Measurements from ENCODE around the gene GAB2.

GAB2 gene

DNA sequence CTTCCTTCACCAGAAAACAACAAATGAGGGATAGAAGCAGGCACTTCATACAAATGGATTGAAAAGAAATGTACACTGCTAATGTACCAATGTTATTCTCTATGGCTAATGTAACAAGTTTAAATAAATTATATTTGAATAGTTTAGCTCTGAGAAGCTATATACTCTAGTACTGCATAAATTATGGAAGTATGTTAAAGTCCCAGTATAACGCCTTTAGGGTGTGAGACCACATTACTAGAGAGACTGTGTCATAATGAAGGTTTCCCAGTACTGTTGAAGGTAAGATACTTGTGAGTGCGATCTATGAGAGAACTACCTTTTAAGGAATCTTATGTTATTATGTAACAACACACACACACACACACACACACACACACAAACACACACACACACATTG, 39.8 kb upstream of the GAB2 start:
- H3K4me1 Mint-ChIP-seq: peaks cover 7% of the 10 kb centered on the region
- no peaks in the 10 kb centered on the region for H3K9me3 Mint-ChIP-seq
- TF ChIP-seq, protein P1, sequence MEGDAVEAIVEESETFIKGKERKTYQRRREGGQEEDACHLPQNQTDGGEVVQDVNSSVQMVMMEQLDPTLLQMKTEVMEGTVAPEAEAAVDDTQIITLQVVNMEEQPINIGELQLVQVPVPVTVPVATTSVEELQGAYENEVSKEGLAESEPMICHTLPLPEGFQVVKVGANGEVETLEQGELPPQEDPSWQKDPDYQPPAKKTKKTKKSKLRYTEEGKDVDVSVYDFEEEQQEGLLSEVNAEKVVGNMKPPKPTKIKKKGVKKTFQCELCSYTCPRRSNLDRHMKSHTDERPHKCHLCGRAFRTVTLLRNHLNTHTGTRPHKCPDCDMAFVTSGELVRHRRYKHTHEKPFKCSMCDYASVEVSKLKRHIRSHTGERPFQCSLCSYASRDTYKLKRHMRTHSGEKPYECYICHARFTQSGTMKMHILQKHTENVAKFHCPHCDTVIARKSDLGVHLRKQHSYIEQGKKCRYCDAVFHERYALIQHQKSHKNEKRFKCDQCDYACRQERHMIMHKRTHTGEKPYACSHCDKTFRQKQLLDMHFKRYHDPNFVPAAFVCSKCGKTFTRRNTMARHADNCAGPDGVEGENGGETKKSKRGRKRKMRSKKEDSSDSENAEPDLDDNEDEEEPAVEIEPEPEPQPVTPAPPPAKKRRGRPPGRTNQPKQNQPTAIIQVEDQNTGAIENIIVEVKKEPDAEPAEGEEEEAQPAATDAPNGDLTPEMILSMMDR (IDR thresholded peaks at IDR 0.05; ENCODE audit: unreplicated experiment in 3 of 3): no peak
- H3K4me3 Mint-ChIP-seq: no peak overlapping the region
- H3K36me3 Mint-ChIP-seq (ENCODE audit: low read depth): peaks cover 72% of the 10 kb centered on the region
- no peak overlapping the region for H3K27ac Mint-ChIP-seq
- H3K27me3 Mint-ChIP-seq (ENCODE audit: low read depth): no peaks in the 10 kb centered on the region

DNA sequence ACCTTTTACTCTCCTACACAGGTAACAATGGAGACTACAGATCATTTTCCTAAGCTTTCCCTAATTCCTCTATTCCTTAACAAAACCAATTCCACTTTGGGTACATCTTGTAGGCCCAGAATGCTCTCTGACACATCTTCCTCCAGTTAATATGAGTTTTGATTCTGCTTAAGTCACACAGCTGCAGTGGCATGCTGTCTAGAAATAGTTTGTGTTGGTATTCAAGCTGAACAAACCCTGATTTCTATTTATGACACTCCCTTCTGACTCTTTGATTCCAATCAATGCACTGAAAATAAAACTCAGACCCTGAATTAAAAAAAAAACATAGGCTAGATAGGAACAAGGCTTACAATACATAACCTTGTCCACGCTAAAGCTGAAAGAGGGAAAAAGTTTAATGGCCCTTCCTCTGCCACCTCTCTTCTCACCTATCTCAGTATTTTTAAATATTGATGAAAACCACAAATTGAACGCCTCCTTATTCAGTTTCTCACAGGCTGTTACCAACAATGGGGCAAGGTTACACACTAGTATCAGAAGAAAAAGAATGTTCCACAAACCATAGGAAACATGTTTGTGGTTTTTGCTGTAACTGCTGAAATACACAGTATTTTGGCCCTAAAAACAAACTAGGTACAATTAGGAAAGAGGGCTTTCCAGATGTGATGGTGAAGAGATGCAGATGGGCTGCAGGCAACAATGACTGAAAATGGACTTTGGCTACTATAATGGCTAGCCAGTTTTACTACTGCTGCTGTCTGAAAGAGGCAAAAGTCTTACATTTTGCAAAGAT, 35.7 kb upstream of the GAB2 start:
- TF ChIP-seq, protein P1 (IDR thresholded peaks at IDR 0.05; ENCODE audit: unreplicated experiment in 3 of 3): no peak
- H3K4me3 Mint-ChIP-seq: no peak overlapping the region
- peaks cover 7% of the 10 kb centered on the region for H3K4me1 Mint-ChIP-seq
- no peaks in the 10 kb centered on the region for H3K27me3 Mint-ChIP-seq (ENCODE audit: low read depth)
- no peaks in the 10 kb centered on the region for H3K9me3 Mint-ChIP-seq
- peaks cover 50% of the 10 kb centered on the region for H3K36me3 Mint-ChIP-seq (ENCODE audit: low read depth)
- no peak overlapping the region for H3K27ac Mint-ChIP-seq

DNA sequence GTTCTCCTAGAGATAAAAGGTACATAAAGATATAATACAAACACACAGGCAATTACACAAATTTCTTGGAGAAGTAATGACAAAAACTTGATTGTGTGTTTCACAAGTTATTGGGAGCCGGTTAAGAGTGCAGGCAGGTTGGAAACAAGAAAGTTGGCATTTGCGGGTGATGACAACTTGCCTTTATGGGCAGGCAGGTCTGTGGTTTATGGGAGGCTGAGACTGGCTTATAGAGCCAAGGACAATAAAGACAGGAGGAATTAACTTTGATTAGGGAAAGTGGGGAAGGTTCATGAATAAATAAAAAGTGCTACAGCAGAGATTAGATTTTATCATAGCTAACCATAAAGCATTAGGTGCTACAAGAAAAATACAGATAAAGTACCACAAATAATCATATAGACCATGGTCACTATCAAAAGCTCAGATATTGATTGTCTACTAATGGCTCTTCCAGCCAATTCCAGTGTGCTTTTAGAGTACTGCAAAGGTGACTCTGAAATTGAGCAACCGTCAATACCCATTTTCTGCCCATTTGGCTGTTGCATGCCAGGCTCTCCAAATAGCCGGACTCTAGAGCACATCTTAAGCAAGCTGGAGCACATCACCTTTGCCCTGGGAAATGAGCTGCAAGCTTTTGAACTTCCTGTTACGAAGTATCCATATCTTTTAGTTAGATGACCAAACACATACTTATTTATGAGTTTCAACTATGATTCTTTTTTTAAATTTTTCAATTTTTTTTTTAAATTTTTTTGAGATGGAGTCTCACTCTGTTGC, 33.9 kb upstream of the GAB2 start:
- peaks cover 35% of the 10 kb centered on the region for H3K36me3 Mint-ChIP-seq (ENCODE audit: low read depth)
- no peak overlapping the region for H3K4me3 Mint-ChIP-seq
- TF ChIP-seq, protein P1 (IDR thresholded peaks at IDR 0.05; ENCODE audit: unreplicated experiment in 3 of 3): no peak
- no peaks in the 10 kb centered on the region for H3K27me3 Mint-ChIP-seq (ENCODE audit: low read depth)
- peaks cover 7% of the 10 kb centered on the region for H3K4me1 Mint-ChIP-seq
- H3K9me3 Mint-ChIP-seq: no peaks in the 10 kb centered on the region
- H3K27ac Mint-ChIP-seq: no peak overlapping the region

DNA sequence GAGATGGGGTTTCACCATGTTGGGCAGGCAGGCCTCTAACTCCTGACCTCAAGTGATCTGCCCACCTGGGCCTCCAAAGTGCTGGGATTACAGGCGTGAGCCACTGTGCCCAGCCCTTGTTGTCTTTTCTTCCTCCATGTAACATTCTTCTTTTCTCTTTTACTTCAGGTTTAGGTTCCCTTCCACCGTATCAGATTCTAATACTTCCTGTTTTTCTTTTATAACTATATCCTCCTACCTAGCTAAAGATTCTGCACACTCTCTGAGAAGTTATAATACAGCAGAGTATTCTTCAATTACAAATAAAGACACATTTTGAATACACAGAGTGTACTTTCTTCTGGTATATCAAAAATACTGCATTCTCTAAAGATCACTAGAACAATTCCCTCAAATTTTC, 33.2 kb upstream of the GAB2 start:
- H3K36me3 Mint-ChIP-seq (ENCODE audit: low read depth): peaks cover 30% of the 10 kb centered on the region
- no peak overlapping the region for H3K4me3 Mint-ChIP-seq
- TF ChIP-seq, protein P1 (IDR thresholded peaks at IDR 0.05; ENCODE audit: unreplicated experiment in 3 of 3): no peak
- no peaks in the 10 kb centered on the region for H3K9me3 Mint-ChIP-seq
- peaks cover 7% of the 10 kb centered on the region for H3K4me1 Mint-ChIP-seq
- no peaks in the 10 kb centered on the region for H3K27me3 Mint-ChIP-seq (ENCODE audit: low read depth)
- H3K27ac Mint-ChIP-seq: no peak overlapping the region

DNA sequence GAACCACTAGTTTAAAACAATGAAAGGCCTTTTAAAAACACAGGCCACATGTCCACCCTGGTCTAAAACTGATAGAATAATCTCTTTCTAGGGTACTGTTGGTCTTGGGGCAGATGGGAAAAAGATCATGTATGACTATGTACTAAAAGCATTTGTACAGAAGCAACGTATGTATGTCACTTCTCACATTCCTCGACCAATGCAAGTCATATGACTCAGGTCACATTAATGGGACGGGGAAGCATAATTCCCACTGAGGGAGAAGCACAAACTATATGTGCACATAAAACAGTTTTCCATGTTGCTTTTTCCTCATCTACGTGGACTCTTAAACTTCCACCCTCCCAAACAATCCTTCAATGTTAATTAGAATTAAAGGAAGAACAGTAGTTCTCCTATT, 32.2 kb upstream of the GAB2 start:
- no peaks in the 10 kb centered on the region for H3K9me3 Mint-ChIP-seq
- no peak overlapping the region for H3K4me3 Mint-ChIP-seq
- no peaks in the 10 kb centered on the region for H3K27me3 Mint-ChIP-seq (ENCODE audit: low read depth)
- peaks cover 22% of the 10 kb centered on the region for H3K36me3 Mint-ChIP-seq (ENCODE audit: low read depth)
- TF ChIP-seq, protein P1 (IDR thresholded peaks at IDR 0.05; ENCODE audit: unreplicated experiment in 3 of 3): no peak
- peaks cover 7% of the 10 kb centered on the region for H3K4me1 Mint-ChIP-seq
- H3K27ac Mint-ChIP-seq: no peak overlapping the region

Data from nephron (organoid).